Endodermal cell (in vitro differentiated cells): ENCODE data around the gene PTPN14. TPM values are rescaled to one million over a fixed set of nuclear protein-coding genes. Genes with fewer than 3 reads are reported as not detected.
"Not testable (repeated sequence)": the region's sequence is repeated elsewhere in the genome, so short reads cannot be mapped to it uniquely, and the experiment has no call there.

ENCODE experiments used
- DNase-seq: peaks from one replicate; pipeline ENCODE4 v3.0.0-alpha.2; 2017
- H3K27ac ChIP-seq: 2 replicates; pipeline ENCODE4 v1.5.1; 2013; ENCODE audit warnings: mild to moderate bottlenecking, low read depth, low read length, moderate library complexity
- H3K27me3 ChIP-seq: 2 replicates; pipeline ENCODE4 v1.6.1; 2013; ENCODE audit warnings: mild to moderate bottlenecking, low read length, moderate library complexity; ENCODE audit not compliant: insufficient read depth, control insufficient read depth, poor library complexity, severe bottlenecking
- H3K36me3 ChIP-seq: 2 replicates; pipeline ENCODE4 v1.7.0; 2013; ENCODE audit warnings: mild to moderate bottlenecking, low read length, moderate library complexity; ENCODE audit not compliant: control insufficient read depth, insufficient read depth
- H3K4me1 ChIP-seq: one replicate; pipeline ENCODE4 v1.7.0; 2013; ENCODE audit warnings: low read length; ENCODE audit not compliant: control insufficient read depth, insufficient read depth
- H3K4me3 ChIP-seq: 2 replicates; pipeline ENCODE4 v1.5.1; 2013; ENCODE audit warnings: mild to moderate bottlenecking, low read length, moderate library complexity
- H3K9ac ChIP-seq: 2 replicates; pipeline ENCODE4 v1.6.1; 2013; ENCODE audit warnings: mild to moderate bottlenecking, low read length, moderate library complexity; ENCODE audit not compliant: poor library complexity, severe bottlenecking; ENCODE audit errors: extremely low read depth
- H3K9me3 ChIP-seq: 2 replicates; pipeline ENCODE4 v1.6.1; 2013; ENCODE audit warnings: mild to moderate bottlenecking, low read length, moderate library complexity; ENCODE audit not compliant: control insufficient read depth
- H3K27ac Mint-ChIP-seq: 2 replicates; pipeline ENCODE4 v1.8.0; 2020; ENCODE audit warnings: mixed read lengths
- H3K27me3 Mint-ChIP-seq: 2 replicates; pipeline ENCODE4 v1.8.0; 2021; ENCODE audit warnings: mild to moderate bottlenecking, mixed read lengths; ENCODE audit not compliant: insufficient read depth
- H3K36me3 Mint-ChIP-seq: 2 replicates; pipeline ENCODE4 v1.8.0; 2020; ENCODE audit warnings: low read depth, mixed read lengths
- H3K4me1 Mint-ChIP-seq: 2 replicates; pipeline ENCODE4 v1.8.0; 2020; ENCODE audit warnings: mixed read lengths
- H3K4me3 Mint-ChIP-seq: 2 replicates; pipeline ENCODE4 v1.8.0; 2020; ENCODE audit warnings: mild to moderate bottlenecking, moderate library complexity, mixed read lengths
- H3K9me3 Mint-ChIP-seq: 2 replicates; pipeline ENCODE4 v1.8.0; 2020; ENCODE audit warnings: mild to moderate bottlenecking, mixed read lengths
- WGBS, 2 experiments: methylation state at CpG; one replicate each; pipeline versions ENCODE4 v1.1.5 to v1.1.7; 2013; ENCODE audit warnings: missing lambda C conversion rate in 2 of 2, mixed read lengths in 1 of 2; ENCODE audit not compliant: insufficient coverage in 1 of 2, insufficient read length in 1 of 2; 5-methylcytosine and 5-hydroxymethylcytosine counted together
- total RNA-seq, 2 donors: library from RNA; stranded (reverse); fragmentation: NEBNext Ultra II Directional in 1 of 2; extraction: Animal tissue kit (Norgen Biotek cat#: 25700) in 1 of 2; gene quantifications; 2 replicates in 1 of 2; 3 replicates in 1 of 2; pipeline ENCODE4 v1.2.1, GENCODE V29; 2021
- TF ChIP-seq, protein P1 (sequence below): fragments of 200-600 bp; sonication (generic); conservative IDR thresholded peaks from 2 replicates; pipeline ENCODE4 v1.5.0; 2021; ENCODE audit warnings: antibody characterized with exemption, mild to moderate bottlenecking

Gene PTPN14
- total RNA-seq, 2 donors from 2014 or later, result 72.6 to 93.2 TPM

DNA sequence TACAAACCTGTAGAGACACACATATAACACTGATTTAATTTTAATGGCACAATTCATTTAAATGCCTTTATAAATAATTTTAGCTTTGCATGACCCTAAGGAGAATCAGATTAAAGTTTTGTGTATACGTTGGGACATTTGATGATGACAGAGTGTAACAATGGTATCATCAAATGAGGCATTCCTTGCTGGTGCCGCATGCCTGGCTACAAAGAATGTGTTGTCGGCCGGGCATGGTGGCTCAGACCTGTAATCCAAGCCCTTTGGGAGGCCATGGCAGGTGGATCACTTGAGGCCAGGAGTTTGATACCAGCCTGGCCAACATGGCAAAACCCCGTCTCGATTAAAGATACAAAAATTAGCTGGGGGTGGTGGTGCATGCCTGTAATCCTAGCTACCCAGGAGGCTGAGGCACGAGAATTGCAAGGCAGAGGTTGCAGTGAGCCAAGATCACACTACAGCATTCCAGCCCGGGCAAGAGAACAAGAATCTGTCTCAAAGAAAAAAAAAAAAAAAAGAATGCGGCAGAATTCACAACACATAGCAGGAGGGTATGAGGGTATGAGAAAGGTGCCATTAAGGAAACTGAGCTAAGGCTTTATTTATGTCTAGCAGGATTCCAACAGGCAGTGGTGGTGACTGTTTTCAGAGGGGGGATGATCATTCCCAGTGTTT lies 58.9 kb downstream of the PTPN14 start:
- TF ChIP-seq, protein P1, sequence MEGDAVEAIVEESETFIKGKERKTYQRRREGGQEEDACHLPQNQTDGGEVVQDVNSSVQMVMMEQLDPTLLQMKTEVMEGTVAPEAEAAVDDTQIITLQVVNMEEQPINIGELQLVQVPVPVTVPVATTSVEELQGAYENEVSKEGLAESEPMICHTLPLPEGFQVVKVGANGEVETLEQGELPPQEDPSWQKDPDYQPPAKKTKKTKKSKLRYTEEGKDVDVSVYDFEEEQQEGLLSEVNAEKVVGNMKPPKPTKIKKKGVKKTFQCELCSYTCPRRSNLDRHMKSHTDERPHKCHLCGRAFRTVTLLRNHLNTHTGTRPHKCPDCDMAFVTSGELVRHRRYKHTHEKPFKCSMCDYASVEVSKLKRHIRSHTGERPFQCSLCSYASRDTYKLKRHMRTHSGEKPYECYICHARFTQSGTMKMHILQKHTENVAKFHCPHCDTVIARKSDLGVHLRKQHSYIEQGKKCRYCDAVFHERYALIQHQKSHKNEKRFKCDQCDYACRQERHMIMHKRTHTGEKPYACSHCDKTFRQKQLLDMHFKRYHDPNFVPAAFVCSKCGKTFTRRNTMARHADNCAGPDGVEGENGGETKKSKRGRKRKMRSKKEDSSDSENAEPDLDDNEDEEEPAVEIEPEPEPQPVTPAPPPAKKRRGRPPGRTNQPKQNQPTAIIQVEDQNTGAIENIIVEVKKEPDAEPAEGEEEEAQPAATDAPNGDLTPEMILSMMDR, result no peak
- no peak overlapping the region for H3K4me3 Mint-ChIP-seq
- Histone ChIP-seq H3K27me3 (no peaks in the 10 kb centered on the region), H3K9ac (no peak overlapping the region), H3K27ac (no peak overlapping the region), H3K4me1 (no peaks in the 10 kb centered on the region), H3K36me3 (peaks cover 14% of the 10 kb centered on the region), H3K4me3 (no peak overlapping the region), H3K9me3 (no peaks in the 10 kb centered on the region)
- H3K9me3 Mint-ChIP-seq, result no peaks in the 10 kb centered on the region
- DNase-seq, result no peak
- peaks cover 4% of the 10 kb centered on the region for H3K36me3 Mint-ChIP-seq
- peaks cover 29% of the 10 kb centered on the region for H3K4me1 Mint-ChIP-seq
- 90 to 96% methylated on average over 4 to 9 of the region's 9 CpGs for WGBS, 2 experiments
- no peaks in the 10 kb centered on the region for H3K27me3 Mint-ChIP-seq
- peak overlapping the region; percentile 50 for H3K27ac Mint-ChIP-seq

GRCh38 chr1:214491468-214492146 lies 59.8 kb downstream of the PTPN14 start:
- no peak for DNase-seq
- H3K4me1 ChIP-seq, result no peaks in the 10 kb centered on the region
- H3K4me1 Mint-ChIP-seq, result peaks cover 26% of the 10 kb centered on the region

DNA sequence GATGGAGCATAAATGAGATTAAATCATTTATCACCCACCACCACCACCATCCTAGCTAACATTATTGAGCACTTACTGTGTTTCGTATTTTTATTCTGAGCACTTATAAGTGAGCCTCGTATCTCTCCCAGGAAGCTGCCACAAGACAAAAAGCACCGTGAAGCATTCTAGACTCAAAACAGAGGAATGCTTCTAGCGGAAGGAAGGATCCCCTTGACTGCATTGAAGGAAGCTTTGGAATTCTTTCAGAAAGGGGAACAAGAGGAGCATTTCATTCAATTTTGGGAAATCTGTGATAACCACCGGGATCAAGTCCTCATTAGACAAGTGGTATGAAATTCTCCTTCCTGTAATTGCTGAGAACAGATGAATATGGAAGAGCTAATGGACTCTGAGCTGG lies 66.3 kb downstream of the PTPN14 start:
- no peak overlapping the region for H3K4me3 Mint-ChIP-seq
- H3K27ac Mint-ChIP-seq, result no peak overlapping the region
- H3K36me3 ChIP-seq, result peaks cover 9% of the 10 kb centered on the region
- H3K4me1 ChIP-seq, result no peaks in the 10 kb centered on the region
- no peak for DNase-seq
- WGBS, 2 experiments, result 95 to 97% methylated on average over 5 of the region's 5 CpGs
- peaks cover 20% of the 10 kb centered on the region for H3K4me1 Mint-ChIP-seq
- H3K27me3 Mint-ChIP-seq, result no peaks in the 10 kb centered on the region
- no peak overlapping the region for H3K9ac ChIP-seq
- TF ChIP-seq, protein P1, result no peak
- H3K9me3 ChIP-seq, result no peaks in the 10 kb centered on the region
- H3K27me3 ChIP-seq, result no peaks in the 10 kb centered on the region
- H3K9me3 Mint-ChIP-seq, result no peaks in the 10 kb centered on the region
- no peak overlapping the region for H3K27ac ChIP-seq
- H3K36me3 Mint-ChIP-seq, result peaks cover 9% of the 10 kb centered on the region
- H3K4me3 ChIP-seq, result no peak overlapping the region

More at GRCh38 chr1:214491468-214492146, 59.8 kb downstream of the PTPN14 start:
- H3K27ac Mint-ChIP-seq, result no peak overlapping the region
- Histone ChIP-seq H3K9me3 (no peaks in the 10 kb centered on the region), H3K9ac (no peak overlapping the region), H3K36me3 (peaks cover 14% of the 10 kb centered on the region), H3K27me3 (no peaks in the 10 kb centered on the region), H3K4me3 (no peak overlapping the region), H3K27ac (no peak overlapping the region)
- no peaks in the 10 kb centered on the region for H3K27me3 Mint-ChIP-seq
- peaks cover 4% of the 10 kb centered on the region for H3K36me3 Mint-ChIP-seq
- H3K4me3 Mint-ChIP-seq, result no peak overlapping the region
- TF ChIP-seq, protein P1, result peak; percentile 42
- H3K9me3 Mint-ChIP-seq, result no peaks in the 10 kb centered on the region
- WGBS, 2 experiments, result 85 to 86% methylated on average over 4 to 5 of the region's 5 CpGs

DNA sequence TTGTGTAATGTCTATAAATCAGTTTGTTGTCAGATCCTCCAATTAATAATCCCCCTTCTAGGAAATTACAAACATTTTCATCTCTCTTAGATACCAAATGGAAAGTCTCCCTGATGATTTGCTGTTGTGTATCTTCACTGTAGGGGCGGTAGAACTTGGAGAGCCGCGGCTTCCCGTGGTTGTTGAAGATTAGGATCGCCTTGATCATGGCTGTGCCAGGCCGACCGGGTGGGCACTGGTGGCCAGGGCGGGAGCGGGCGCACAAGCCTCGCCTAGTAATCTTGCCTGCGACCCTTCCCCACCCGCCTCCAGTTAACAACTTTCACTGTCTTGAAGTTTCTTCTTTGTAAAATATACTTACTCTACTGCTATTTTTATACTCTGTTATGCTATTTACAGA lies 68.2 kb downstream of the PTPN14 start:
- not testable (repeated sequence) for H3K4me3 Mint-ChIP-seq, H3K27ac Mint-ChIP-seq, H3K27me3 Mint-ChIP-seq, H3K9me3 ChIP-seq, H3K36me3 ChIP-seq, H3K9ac ChIP-seq, H3K27ac ChIP-seq, H3K9me3 Mint-ChIP-seq, H3K4me1 ChIP-seq, H3K36me3 Mint-ChIP-seq, DNase-seq, H3K27me3 ChIP-seq, H3K4me3 ChIP-seq
- WGBS, 2 experiments, result 86 to 98% methylated on average over 6 to 13 of the region's 13 CpGs
- peaks cover 19% of the 10 kb centered on the region for H3K4me1 Mint-ChIP-seq

DNA sequence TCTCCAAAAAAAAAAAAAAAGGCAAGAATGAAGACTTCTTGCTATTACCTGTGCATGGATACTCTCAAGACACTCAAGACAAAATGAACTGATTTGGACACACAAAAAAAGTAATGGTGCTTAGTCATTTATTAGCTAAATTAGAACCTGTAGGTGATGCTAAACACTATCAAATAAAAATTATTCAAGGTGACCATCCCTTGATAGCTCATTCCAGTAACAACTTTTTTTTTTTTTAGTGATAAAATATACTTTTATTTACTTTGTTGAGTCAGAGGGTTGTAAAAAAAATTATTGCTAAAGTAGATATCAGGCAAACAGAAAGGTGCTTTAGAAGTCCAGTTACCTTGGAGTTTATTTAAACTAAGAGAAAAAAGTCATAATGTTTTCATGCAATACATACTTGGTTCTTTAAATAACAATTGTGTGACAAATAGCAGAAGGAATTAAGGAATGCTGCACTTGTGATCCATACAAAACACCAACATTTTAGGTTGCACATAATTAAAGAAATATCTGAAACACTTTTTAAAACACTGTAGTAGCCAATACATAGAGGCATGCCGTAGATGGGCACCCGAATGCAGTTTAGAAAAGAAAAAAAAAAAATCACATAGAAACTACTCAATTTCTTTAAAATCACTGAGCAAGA lies 69.3 kb downstream of the PTPN14 start:
- DNase-seq, H3K9me3 ChIP-seq, H3K9me3 Mint-ChIP-seq, H3K4me3 ChIP-seq, H3K36me3 ChIP-seq, H3K27me3 Mint-ChIP-seq, H3K36me3 Mint-ChIP-seq, H3K4me1 ChIP-seq, H3K27me3 ChIP-seq, H3K9ac ChIP-seq, H3K4me3 Mint-ChIP-seq, H3K27ac ChIP-seq: not testable (repeated sequence)
- 93 to 94% methylated on average over 2 of the region's 2 CpGs for WGBS, 2 experiments
- Mint-ChIP-seq H3K27ac (peak overlapping the region; percentile 44), H3K4me1 (peaks cover 26% of the 10 kb centered on the region)
